GM23338 (cell line): ENCODE data around the gene BEST1. TPM values are rescaled to one million over a fixed set of nuclear protein-coding genes. Genes with fewer than 3 reads are reported as not detected.

Experiments
- ATAC-seq: fragments of 200-7000 bp; cut with Tn5 transposase; 3 replicates; pipeline ENCODE4 v1.9.1; 2020
- DNase-seq: peaks from one replicate; pipeline ENCODE4 v3.0.0-alpha.2; 2015; ENCODE audit warnings: low spot score
- H2AFZ ChIP-seq: fragments of 200-600 bp; sonication (generic); 2 replicates; pipeline ENCODE4 v1.8.0; 2016; ENCODE audit warnings: antibody characterized with exemption, mild to moderate bottlenecking, moderate library complexity
- H3F3A ChIP-seq: fragments of 200-600 bp; sonication (generic); replicated peaks from 2 replicates; pipeline ENCODE4 v1.8.0; 2017; ENCODE audit warnings: antibody characterized with exemption, mixed run types, low read depth
- H3K27ac ChIP-seq: fragments of 200-600 bp; sonication (generic); 2 replicates; pipeline ENCODE4 v1.6.1; 2016; ENCODE audit warnings: low read depth
- H3K27me3 ChIP-seq: fragments of 200-600 bp; sonication (generic); 2 replicates; pipeline ENCODE4 v1.8.0; 2016; ENCODE audit warnings: mild to moderate bottlenecking, mixed run types, moderate library complexity; ENCODE audit not compliant: insufficient read depth
- H3K36me3 ChIP-seq: fragments of 200-600 bp; sonication (generic); 2 replicates; pipeline ENCODE4 v1.8.0; 2016; ENCODE audit warnings: mild to moderate bottlenecking; ENCODE audit not compliant: insufficient read depth
- H3K4me1 ChIP-seq: fragments of 200-600 bp; sonication (generic); 2 replicates; pipeline ENCODE4 v1.8.0; 2016; ENCODE audit warnings: mild to moderate bottlenecking, moderate library complexity; ENCODE audit not compliant: insufficient read depth
- H3K4me2 ChIP-seq: fragments of 200-600 bp; sonication (generic); 2 replicates; pipeline ENCODE4 v1.7.1; 2017; ENCODE audit warnings: mixed run types
- H3K4me3 ChIP-seq: fragments of 200-600 bp; sonication (generic); 2 replicates; pipeline ENCODE4 v1.6.1; 2016; ENCODE audit warnings: mixed run types
- H3K79me2 ChIP-seq: fragments of 200-600 bp; sonication (generic); replicated peaks from 2 replicates; pipeline ENCODE4 v1.8.0; 2017; ENCODE audit warnings: mild to moderate bottlenecking; ENCODE audit not compliant: insufficient read depth
- H3K9me2 ChIP-seq: fragments of 200-600 bp; sonication (generic); 2 replicates; pipeline ENCODE4 v1.8.0; 2017; ENCODE audit not compliant: insufficient read depth
- H4K20me1 ChIP-seq: fragments of 200-600 bp; sonication (generic); replicated peaks from 2 replicates; pipeline ENCODE4 v1.8.0; 2017; ENCODE audit warnings: mild to moderate bottlenecking; ENCODE audit not compliant: insufficient read depth
- H3K27ac Mint-ChIP-seq: 2 replicates; pipeline ENCODE4 v1.8.0; 2020; ENCODE audit warnings: inconsistent platforms, mild to moderate bottlenecking, moderate library complexity, mixed read lengths
- H3K27me3 Mint-ChIP-seq: 3 replicates; pipeline ENCODE4 v1.8.0; 2022; ENCODE audit warnings: low read depth, mild to moderate bottlenecking, moderate library complexity, mixed read lengths, inconsistent platforms; ENCODE audit not compliant: insufficient read depth, poor library complexity
- H3K36me3 Mint-ChIP-seq: 3 replicates; pipeline ENCODE4 v1.8.0; 2021; ENCODE audit warnings: low read depth, mild to moderate bottlenecking, inconsistent platforms, moderate library complexity, mixed read lengths
- H3K4me1 Mint-ChIP-seq: 3 replicates; pipeline ENCODE4 v1.8.0; 2020; ENCODE audit warnings: mild to moderate bottlenecking, inconsistent platforms, mixed read lengths
- H3K4me3 Mint-ChIP-seq: 3 replicates; pipeline ENCODE4 v1.8.0; 2021; ENCODE audit warnings: moderate library complexity, mild to moderate bottlenecking, inconsistent platforms, mixed read lengths
- H3K9me3 Mint-ChIP-seq: 3 replicates; pipeline ENCODE4 v1.8.0; 2020; ENCODE audit warnings: moderate library complexity, mild to moderate bottlenecking, inconsistent platforms, mixed read lengths
- CREB1 ChIP-seq: fragments of 250-450 bp; sonication (Bioruptor Pico); IDR thresholded peaks from 2 replicates; pipeline ENCODE4 v1.5.0; 2020; ENCODE audit warnings: low read depth, mild to moderate bottlenecking, moderate library complexity
- ETS1 ChIP-seq: IDR thresholded peaks from 2 replicates; pipeline ENCODE4 v1.6.1; 2016; ENCODE audit warnings: antibody characterized with exemption
- EZH2 ChIP-seq: fragments of 200-600 bp; sonication (generic); IDR thresholded peaks from one replicate; pipeline ENCODE4 v1.8.0; 2017; ENCODE audit warnings: antibody characterized with exemption, mild to moderate bottlenecking, low read depth; ENCODE audit not compliant: unreplicated experiment
- EZH2phosphoT487 ChIP-seq: fragments of 200-600 bp; sonication (generic); IDR thresholded peaks from one replicate; pipeline ENCODE4 v1.8.1; 2018; ENCODE audit warnings: antibody characterized with exemption; ENCODE audit not compliant: unreplicated experiment
- JUNB ChIP-seq: IDR thresholded peaks from one replicate; pipeline ENCODE4 v1.6.1; 2016; ENCODE audit warnings: antibody characterized with exemption; ENCODE audit not compliant: unreplicated experiment
- NANOG ChIP-seq: IDR thresholded peaks from 2 replicates; pipeline ENCODE4 v1.6.1; 2016; ENCODE audit warnings: antibody characterized with exemption, borderline replicate concordance
- POLR2AphosphoS5 ChIP-seq: IDR thresholded peaks from 2 replicates; pipeline ENCODE4 v1.6.1; 2016; ENCODE audit warnings: antibody characterized with exemption, low read depth
- STAT1 ChIP-seq: IDR thresholded peaks from one replicate; pipeline ENCODE4 v1.6.1; 2016; ENCODE audit warnings: antibody characterized with exemption; ENCODE audit not compliant: unreplicated experiment
- ZNF114 ChIP-seq: fragments of 250-450 bp; sonication (Bioruptor Pico); IDR thresholded peaks from 2 replicates; pipeline ENCODE4 v1.5.0; 2020; ENCODE audit warnings: mild to moderate bottlenecking, moderate library complexity
- ZNF331 ChIP-seq: fragments of 250-450 bp; sonication (Bioruptor Pico); IDR thresholded peaks from 2 replicates; pipeline ENCODE4 v1.5.0; 2020; ENCODE audit warnings: low read depth, mild to moderate bottlenecking, moderate library complexity
- ZNF462 ChIP-seq: fragments of 250-450 bp; sonication (Bioruptor Pico); IDR thresholded peaks from 2 replicates; pipeline ENCODE4 v1.5.0; 2020; ENCODE audit warnings: mild to moderate bottlenecking, moderate library complexity
- polyA plus RNA-seq: library from polyadenylated mRNA; unstranded; fragments of >200 nt; fragmentation: Nextera tagmentation; extraction: Ambion mirVana; gene quantifications from 2 replicates; pipeline ENCODE4 v1.2.1, GENCODE V29; 2016
- total RNA-seq: library from RNA; depleted of rRNA; stranded (reverse); fragments of >200 nt; shearing (Covaris generic); gene quantifications from 2 replicates; pipeline ENCODE4 v1.2.3, GENCODE V29; 2014
- TF ChIP-seq, protein P1 (sequence below): IDR thresholded peaks from one replicate; pipeline ENCODE4 v1.6.1; 2018; ENCODE audit warnings: antibody characterized with exemption; ENCODE audit not compliant: unreplicated experiment
- TF ChIP-seq, protein P2 (sequence below), 2 experiments: fragments of 200-600 bp in 1 of 2; sonication (generic) in 1 of 2; conservative IDR thresholded peaks; 2 replicates each; pipeline versions ENCODE4 v1.5.1 to v1.6.1; 2016 to 2017; ENCODE audit warnings: antibody characterized with exemption in 2 of 2, low read depth in 2 of 2, mild to moderate bottlenecking in 2 of 2, moderate library complexity in 1 of 2

BEST1 gene
- total and polyA plus RNA-seq, 2 experiments from 2014 or later = 0.35 to 0.44 TPM

- H3K4me3 Mint-ChIP-seq = no peak overlapping the region
- no peak overlapping the region for H3K4me3 ChIP-seq
- H2AFZ ChIP-seq = no peak overlapping the region
- H4K20me1 ChIP-seq = no peaks in the 10 kb centered on the region
- H3K27me3 Mint-ChIP-seq = peaks cover 3% of the 10 kb centered on the region
- no peaks in the 10 kb centered on the region for H3K4me1 Mint-ChIP-seq
- H3K4me1 ChIP-seq = no peaks in the 10 kb centered on the region
- H3K36me3 Mint-ChIP-seq = no peaks in the 10 kb centered on the region; the same call in 2 of the 3 replicates
- no peaks in the 10 kb centered on the region for H3F3A ChIP-seq
- no peaks in the 10 kb centered on the region for H3K36me3 ChIP-seq
- ATAC-seq (no peak), DNase-seq (no peak)
- H3K9me2 ChIP-seq = no peaks in the 10 kb centered on the region
- H3K4me2 ChIP-seq = no peak overlapping the region
- H3K27me3 ChIP-seq = no peaks in the 10 kb centered on the region
- peaks cover 33% of the 10 kb centered on the region for H3K9me3 Mint-ChIP-seq
- H3K27ac ChIP-seq = no peak overlapping the region
- no peak overlapping the region for H3K27ac Mint-ChIP-seq
- no peak for TF ChIP-seq EZH2phosphoT487
- TF ChIP-seq, protein P1, sequence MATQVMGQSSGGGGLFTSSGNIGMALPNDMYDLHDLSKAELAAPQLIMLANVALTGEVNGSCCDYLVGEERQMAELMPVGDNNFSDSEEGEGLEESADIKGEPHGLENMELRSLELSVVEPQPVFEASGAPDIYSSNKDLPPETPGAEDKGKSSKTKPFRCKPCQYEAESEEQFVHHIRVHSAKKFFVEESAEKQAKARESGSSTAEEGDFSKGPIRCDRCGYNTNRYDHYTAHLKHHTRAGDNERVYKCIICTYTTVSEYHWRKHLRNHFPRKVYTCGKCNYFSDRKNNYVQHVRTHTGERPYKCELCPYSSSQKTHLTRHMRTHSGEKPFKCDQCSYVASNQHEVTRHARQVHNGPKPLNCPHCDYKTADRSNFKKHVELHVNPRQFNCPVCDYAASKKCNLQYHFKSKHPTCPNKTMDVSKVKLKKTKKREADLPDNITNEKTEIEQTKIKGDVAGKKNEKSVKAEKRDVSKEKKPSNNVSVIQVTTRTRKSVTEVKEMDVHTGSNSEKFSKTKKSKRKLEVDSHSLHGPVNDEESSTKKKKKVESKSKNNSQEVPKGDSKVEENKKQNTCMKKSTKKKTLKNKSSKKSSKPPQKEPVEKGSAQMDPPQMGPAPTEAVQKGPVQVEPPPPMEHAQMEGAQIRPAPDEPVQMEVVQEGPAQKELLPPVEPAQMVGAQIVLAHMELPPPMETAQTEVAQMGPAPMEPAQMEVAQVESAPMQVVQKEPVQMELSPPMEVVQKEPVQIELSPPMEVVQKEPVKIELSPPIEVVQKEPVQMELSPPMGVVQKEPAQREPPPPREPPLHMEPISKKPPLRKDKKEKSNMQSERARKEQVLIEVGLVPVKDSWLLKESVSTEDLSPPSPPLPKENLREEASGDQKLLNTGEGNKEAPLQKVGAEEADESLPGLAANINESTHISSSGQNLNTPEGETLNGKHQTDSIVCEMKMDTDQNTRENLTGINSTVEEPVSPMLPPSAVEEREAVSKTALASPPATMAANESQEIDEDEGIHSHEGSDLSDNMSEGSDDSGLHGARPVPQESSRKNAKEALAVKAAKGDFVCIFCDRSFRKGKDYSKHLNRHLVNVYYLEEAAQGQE = no peak
- TF ChIP-seq CREB1 (CRISPR knock-in tag) = no peak
- TF ChIP-seq ZNF114 = no peak
- TF ChIP-seq, protein P2, sequence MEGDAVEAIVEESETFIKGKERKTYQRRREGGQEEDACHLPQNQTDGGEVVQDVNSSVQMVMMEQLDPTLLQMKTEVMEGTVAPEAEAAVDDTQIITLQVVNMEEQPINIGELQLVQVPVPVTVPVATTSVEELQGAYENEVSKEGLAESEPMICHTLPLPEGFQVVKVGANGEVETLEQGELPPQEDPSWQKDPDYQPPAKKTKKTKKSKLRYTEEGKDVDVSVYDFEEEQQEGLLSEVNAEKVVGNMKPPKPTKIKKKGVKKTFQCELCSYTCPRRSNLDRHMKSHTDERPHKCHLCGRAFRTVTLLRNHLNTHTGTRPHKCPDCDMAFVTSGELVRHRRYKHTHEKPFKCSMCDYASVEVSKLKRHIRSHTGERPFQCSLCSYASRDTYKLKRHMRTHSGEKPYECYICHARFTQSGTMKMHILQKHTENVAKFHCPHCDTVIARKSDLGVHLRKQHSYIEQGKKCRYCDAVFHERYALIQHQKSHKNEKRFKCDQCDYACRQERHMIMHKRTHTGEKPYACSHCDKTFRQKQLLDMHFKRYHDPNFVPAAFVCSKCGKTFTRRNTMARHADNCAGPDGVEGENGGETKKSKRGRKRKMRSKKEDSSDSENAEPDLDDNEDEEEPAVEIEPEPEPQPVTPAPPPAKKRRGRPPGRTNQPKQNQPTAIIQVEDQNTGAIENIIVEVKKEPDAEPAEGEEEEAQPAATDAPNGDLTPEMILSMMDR (conservative IDR thresholded peaks at IDR 0.05; ENCODE audit: low read depth in 2 of 2) = no peak
- TF ChIP-seq NANOG = no peak
- TF ChIP-seq ETS1 = no peak
- TF ChIP-seq STAT1 = no peak
- TF ChIP-seq ZNF462 (CRISPR knock-in tag) = no peak
- TF ChIP-seq ZNF331 (CRISPR knock-in tag) = no peak
- TF ChIP-seq POLR2AphosphoS5 = no peak
- TF ChIP-seq EZH2 = no peak
- no peak for TF ChIP-seq JUNB
- no peaks in the 10 kb centered on the region for H3K79me2 ChIP-seq
These were observed 14.3 kb upstream of the BEST1 start for GRCh38 chr11:61935861-61936260.
